HG03066 (cell line): ENCODE results near the gene APOL6.

Source experiments
- ATAC-seq: cut with Tn5 transposase; IDR thresholded peaks from one replicate; pipeline ENCODE4 v1.9.1; 2021; ENCODE audit warnings: low read depth; ENCODE audit not compliant: unreplicated experiment

Gene APOL6

DNA sequence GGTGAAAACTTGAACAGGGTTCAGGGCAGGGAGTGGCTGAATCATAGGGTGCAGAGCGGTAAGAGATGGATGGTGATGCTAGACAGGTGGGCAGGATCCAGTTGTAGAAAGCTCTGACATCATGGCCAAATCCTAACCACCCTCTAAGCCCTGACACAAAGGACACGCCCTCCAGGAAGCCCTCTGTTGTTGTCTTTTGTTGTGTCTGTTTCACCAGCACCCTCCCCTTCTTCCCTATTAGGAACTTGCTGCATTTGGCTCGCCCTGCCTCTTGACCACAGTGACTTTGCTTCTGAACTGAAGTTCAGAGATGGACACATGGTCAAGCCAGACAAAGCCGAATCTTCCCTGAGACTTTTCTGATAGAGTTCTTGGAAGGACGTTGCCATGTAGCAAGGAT, 14.2 kb upstream of the APOL6 start:
- ATAC-seq: no peak

DNA sequence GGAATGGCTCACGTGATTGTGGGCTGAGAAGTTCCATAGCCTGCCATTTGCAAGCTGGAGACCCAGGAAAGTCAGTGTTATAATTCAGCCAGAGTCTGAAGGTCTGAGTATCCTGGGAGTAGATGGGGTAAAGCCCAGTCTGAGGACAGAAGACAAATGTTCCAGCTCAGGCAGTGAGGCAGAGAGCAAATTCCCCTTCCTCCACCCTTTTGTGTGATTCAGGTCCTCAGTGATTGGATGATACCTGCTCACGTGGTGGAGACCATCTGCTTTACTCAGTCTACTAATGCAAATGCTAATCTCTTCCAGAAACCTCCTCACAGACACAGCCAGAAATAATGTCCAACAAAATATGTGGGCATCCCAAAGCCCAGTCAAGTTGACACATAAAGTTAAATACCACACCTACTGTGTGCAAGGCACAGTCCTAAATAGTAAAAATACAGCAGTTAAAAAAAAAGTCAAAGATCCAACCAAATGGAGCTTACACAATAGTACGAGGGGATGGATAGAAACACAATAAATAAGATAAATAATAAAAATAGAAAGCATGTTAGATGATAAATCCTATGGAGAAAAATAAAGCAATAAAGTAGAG, 13.2 kb upstream of the APOL6 start:
- ATAC-seq: no peak

DNA sequence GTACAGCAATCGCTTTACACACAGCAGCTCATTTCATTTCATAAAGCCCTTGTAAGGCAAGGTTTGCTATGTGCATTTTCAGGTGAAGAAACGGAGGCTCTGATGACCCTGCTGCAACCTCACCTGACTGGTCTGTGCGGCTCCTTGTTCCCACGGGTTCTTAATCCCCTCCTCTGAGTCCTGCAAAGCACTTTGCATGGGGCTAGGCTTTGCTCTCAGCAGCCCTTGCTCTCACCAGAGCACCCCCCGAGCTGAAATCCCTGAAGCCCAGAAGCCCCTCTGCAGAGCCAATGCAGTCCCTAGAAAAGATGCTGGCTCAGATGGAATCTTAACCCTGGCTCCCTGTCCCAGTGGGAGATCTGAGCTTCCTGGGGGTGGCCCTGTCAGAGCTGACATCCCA, 11.0 kb upstream of the APOL6 start:
- no peak for ATAC-seq

GRCh38 chr22:35638001-35638400, 10.2 kb upstream of the APOL6 start:
- no peak for ATAC-seq

GRCh38 chr22:35638410-35638809, 9.8 kb upstream of the APOL6 start:
- ATAC-seq: no peak

- ATAC-seq: no peak
Measured at GRCh38 chr22:35641494-35642120, 6.6 kb upstream of the APOL6 start.

GRCh38 chr22:35642305-35642741, 5.9 kb upstream of the APOL6 start:
- ATAC-seq: no peak

DNA sequence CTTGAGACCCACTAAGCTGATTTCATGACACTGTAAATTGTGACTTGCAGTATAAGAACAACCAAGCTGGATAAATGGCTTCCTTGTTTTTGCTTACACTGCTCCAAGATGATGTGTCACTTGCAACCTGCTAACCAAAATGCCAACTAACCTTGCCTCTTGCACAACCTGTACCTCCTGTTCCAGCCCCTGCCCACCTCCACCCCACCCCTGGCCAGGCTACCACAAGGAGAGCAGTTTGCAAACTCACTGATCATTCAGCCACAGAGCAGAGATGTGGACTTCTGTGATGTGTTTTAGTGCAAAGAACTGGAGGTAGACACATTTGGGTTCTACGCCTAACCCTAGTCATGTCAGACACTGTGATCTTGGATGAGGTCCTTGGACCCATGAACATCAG, 4.3 kb upstream of the APOL6 start:
- no peak for ATAC-seq

DNA sequence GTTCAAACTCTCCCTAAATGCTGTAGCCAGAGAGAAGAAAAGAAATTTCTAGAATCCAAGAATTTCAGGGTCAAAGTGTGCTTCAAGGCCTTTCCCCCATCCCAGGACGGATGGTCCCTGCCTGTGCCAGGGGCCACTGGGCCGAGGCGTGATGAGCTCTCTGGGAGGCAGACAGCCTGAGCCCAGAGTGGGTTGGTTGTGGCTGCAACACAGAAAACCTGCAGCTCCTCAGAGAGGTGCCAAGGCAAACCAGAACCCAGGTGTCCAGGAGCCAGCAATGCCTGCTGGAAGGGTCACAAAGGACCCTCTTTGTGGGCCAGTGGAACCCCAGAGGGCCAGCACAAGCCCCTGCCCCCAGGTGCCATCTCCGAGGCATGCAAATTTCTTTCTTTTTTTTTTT, 2.6 kb upstream of the APOL6 start:
- no peak for ATAC-seq

DNA sequence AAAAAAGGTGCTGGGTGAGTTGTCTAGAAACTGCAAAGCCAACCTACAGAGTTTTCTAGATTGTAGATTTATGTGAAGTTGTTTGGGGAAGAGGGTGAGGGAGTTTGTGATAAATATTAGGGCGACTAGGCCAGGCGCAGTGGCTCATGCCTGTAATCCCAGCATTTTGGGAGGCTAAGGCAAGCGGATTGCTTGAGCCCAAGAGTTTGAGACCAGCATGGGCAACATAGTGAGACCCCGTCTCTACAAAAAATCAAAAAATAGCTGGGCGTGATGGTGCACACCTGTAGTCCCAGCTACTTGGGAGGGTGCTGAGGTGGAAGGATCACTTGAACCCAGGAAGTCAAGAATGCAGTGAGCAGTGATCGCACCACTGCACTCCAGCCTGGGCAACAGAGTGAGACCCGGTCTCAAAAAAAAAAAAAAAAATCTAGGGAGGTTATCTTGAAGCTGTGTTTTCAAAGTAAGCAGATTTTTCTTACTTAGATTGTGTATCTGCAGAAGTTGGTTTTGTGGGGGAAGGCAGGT, 844 bp downstream of the APOL6 start:
- no peak for ATAC-seq

- ATAC-seq: no peak
Measured at GRCh38 chr22:35649636-35650250, 1.5 kb downstream of the APOL6 start.

DNA sequence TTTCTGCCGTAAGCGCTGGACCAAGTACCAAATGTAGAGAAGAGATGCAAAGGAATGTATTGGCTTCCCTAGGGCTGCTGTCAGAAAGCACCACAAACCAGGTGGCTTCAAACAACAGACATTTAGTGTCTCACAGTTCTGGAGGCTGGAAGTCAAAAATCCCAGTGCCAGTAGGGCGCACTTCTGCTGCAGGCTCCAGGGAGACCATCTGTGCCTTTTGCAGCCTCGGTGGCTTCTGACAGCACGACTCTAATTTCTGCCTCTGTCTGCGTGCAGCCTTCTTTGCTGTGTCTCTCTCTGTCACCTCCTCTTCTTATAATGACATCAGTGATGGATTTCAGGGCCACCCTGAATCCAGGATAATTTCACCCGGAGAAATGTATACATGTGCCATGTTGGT, 2.8 kb downstream of the APOL6 start:
- no peak for ATAC-seq

GRCh38 chr22:35653824-35654223, 5.6 kb downstream of the APOL6 start:
- ATAC-seq: no peak

- no peak for ATAC-seq
Measured at GRCh38 chr22:35656284-35656752, 8.1 kb downstream of the APOL6 start.

DNA sequence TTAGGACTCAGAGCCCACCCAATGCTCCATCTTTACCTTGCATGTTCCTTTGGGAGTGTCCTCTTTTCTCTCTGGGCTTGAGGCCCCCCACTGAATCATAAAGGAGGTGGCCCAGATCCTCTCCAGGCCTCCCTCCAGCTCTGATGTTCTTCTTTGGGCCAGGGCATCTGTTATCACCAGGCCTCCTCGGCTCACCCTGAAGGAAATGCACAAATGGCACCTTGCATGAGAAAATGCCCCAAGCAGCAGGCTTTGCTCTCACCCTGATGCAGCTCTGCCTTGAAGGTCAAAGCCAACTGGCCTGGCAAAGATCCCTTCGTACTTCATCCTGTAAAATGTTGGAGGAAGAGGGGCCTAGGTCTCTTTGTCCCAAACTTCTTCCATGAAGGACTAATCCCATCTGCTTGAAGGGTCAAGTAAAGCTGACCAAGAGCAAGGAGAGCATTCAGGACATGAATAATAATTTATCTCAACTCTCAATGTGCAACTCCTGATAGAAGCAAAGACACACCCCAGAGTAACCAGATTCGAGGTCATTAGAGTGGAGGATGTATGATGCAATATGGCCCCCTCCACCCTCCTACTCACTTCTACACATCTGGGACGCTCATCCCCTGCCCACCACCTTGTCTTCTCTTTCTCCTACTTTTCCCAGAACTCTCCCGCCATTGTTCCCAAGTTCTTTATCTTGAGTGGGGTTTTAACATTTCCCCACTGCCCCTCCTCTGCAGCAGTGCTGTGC, 9.5 kb downstream of the APOL6 start:
- ATAC-seq: no peak

GRCh38 chr22:35660291-35661127, 12.3 kb downstream of the APOL6 start:
- ATAC-seq: no peak

GRCh38 chr22:35661464-35661863, 13.2 kb downstream of the APOL6 start:
- ATAC-seq: no peak

DNA sequence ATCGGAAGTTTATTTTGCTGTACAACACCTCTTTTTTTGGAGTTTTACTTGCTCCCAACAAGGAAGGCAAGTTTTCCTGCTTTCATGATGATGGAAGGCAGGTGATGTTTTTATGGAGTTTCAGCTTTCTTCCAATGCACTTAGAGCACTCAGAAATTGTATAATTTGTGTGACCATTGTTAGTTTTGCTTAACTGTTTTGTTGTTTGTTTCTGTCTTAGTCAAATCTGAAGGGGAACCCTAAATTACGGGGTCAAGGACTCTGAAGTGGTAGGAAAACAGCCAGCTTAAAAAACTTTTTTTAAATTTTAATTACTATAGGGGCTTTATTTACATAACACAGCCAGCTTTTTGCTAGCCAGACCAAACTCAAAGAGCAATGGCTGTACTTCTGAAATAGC, 14.7 kb downstream of the APOL6 start:
- no peak for ATAC-seq

DNA sequence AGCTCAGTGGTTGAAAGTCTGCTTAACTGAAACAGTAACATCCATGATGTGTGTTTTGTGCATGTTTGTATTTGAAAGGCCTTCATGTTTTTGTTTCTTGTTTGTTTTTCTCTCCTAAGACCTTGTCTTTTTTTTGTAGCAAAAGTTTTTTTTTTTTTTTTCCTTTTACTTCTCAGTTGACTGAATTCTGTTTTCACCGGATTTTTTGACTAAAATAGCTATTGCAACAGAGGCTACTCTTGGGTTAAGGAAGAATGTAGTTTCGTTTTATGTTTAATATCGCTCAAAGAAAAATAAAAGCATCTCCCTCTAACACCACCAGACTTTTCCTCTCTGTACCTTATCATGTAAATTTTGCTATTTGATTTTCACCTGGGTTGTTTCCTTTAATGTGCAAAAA, 15.1 kb downstream of the APOL6 start:
- no peak for ATAC-seq

DNA sequence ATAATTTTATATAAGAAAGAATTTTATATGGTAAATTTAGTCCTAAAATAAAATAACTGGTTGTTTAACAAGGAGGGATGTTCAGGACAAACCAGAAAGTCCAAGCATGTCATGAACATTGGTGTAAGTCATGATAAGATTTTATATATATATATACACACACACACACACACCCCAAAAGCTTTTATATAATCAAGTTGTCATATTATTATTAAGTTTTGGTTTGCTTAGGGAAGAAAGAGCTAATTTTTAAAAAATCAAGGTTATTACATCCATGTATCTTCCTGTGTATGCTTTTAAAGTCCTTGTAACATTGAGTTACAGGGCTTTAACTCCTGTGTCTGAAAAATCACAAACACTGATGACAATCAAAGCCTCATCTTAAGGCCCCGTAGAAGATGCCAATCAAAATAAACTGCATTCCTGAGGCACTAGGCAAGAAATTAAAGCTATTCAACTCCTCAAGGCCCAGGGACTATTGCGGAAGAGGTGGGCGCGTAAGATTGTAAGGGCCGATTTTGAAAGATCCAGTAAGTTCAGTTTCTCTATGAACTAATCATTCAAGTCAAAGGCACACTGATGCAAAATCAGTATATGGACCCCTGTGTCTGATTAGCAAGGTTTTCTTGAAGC, 16.8 kb downstream of the APOL6 start:
- ATAC-seq: no peak
